Stimulated activated CD8-positive, alpha-beta memory T cell treated with anti-CD3 and anti-CD28 coated beads, Interleukin-4, amount 100 ng/mL, for 24 hours (primary cell): ENCODE measurements around the gene CNPPD1.

Source experiments
- DNase-seq: peaks from one replicate; pipeline ENCODE4 v3.0.0-alpha.2; 2020; ENCODE audit warnings: low read depth

Gene CNPPD1

DNA sequence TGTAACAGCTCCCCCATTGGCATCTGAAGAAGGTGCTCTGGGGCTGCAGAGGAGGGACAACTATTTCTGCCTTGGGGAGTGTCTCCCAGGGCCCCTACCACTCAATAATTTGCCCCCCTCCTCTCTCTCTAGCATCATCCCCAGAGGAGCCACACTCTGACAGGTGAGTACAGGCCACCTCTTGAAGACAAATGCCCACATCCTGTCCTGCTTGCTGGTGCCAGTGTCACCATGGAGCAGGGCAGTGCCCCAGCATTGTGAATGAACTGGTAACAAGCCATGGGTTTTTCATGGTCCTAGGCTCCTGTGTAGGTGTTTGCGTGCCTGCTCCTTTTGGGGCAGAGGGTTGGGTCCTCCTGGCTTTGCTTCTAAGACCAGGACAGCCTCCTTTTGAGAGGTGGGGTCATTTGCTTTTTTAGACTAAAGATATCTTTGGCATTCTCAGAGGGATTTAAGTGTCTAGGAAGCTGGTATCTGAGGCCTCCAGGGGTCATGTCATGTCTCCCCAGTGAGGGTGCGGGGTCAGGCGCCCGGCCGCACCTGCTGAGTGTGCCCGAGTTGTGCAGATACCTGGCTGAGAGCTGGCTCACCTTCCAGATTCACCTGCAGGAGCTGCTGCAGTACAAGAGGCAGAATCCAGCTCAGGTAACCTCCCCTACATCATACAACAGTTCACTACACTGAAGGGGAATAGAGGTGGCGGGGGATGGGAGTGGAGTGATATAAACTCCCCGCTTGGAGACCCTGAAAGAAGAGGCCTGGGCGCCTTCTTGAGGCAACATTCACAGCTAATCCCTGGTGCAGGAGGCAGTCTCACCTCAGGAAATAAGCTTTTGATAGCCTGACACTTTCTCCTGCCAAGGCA, 3.1 kb upstream of the CNPPD1 start:
- DNase-seq = no peak

- DNase-seq = peak; percentile 22
Measured at GRCh38 chr2:219178377-219179175, 1.9 kb upstream of the CNPPD1 start.

GRCh38 chr2:219177552-219178376, 1.0 kb upstream of the CNPPD1 start, which contains the start of gene RETREG2:
Gene RETREG2 (plus strand): TSS chr2:219178275. CDS start chr2:219178353, 78 bp downstream.
- peak; percentile 67 for DNase-seq

GRCh38 chr2:219175928-219176817, 552 bp downstream of the CNPPD1 start:
- DNase-seq = no peak

DNA sequence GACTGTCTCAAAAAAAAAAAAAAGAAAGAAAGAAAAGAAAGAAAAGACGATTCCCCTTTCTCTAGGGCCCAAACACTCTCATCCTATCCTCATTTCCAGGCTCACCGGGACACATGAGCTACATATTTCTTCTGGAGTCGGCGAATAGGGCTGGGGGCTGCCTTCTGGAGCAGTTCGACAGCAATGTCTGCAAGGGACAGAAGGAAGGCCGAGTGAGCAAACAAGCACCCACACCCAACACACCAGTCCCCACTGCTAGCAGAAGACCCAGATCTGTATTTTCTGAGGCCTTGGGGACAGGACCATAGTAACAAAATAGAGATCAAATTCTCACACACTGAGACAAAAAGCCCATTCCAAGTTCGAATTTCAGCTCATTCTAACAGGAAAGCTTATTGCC, 1.2 kb downstream of the CNPPD1 start:
- no peak for DNase-seq

GRCh38 chr2:219174801-219175200, 1.9 kb downstream of the CNPPD1 start:
- DNase-seq = no peak

GRCh38 chr2:219174146-219174545, 2.6 kb downstream of the CNPPD1 start:
- DNase-seq = no peak

DNA sequence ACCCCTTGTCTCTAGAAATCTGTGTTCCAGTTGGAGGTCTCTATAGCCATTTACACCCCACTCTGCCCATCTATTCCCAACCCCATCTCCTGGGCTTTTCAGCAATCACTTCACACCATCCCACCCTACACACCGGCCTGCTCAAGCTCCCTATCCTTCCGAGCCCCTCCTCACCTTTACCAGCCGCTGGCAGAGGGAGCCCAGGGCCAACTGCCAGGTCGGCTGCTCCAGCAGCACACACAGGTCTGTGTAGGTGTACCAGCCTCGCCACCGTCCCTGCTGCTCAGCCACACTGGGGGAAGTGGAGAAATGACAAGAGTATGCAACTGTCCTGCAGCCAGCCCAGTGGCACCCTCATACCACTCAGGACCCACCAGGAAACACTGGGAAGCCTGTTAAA, 3.5 kb downstream of the CNPPD1 start:
- no peak for DNase-seq

DNA sequence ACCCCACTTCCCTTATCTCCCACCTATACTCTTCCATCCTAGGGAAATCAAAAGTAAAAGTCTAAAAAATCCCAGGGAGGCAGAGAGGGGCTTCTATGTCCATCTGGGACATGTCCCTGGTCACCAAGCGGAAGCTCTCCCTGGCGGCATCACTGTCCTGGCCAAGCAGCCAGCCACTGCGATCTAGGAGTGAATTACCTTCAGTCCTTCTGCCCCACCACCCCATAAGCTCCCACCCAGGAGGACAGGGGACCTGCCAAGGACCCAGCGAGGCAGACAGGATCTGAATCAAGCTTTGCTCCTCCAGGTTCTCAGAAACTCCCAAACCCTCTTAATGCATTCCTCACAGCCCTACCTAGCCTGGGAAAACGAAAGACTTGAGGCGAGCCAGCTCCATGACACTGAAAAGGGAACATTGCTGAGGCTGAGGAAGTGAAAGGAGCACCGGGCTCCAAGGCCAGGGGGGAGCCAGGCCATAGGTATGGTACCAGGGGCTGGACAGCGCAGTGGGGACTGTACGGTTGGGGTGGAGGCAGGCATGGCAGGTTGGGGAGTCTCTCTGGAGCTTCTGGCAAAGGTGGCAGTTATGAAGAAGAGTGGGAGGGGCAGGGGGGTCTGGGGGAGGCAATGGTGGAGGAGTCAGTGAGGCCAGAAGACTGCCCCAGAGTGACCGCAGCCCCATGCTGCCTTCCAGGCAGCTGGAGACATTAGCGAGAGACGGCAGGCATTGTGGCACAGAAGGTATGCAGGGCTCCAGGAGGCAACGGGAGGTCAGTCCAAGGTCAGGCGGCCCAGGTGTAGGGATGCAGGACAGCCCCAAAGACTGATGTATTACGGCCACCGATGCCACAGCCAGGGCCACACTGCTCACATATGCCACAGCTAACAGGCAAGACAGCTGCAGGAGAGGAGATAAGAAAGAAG, 4.2 kb downstream of the CNPPD1 start:
- no peak for DNase-seq

- no peak for DNase-seq
Measured at GRCh38 chr2:219171231-219171651, 5.5 kb downstream of the CNPPD1 start.

DNA sequence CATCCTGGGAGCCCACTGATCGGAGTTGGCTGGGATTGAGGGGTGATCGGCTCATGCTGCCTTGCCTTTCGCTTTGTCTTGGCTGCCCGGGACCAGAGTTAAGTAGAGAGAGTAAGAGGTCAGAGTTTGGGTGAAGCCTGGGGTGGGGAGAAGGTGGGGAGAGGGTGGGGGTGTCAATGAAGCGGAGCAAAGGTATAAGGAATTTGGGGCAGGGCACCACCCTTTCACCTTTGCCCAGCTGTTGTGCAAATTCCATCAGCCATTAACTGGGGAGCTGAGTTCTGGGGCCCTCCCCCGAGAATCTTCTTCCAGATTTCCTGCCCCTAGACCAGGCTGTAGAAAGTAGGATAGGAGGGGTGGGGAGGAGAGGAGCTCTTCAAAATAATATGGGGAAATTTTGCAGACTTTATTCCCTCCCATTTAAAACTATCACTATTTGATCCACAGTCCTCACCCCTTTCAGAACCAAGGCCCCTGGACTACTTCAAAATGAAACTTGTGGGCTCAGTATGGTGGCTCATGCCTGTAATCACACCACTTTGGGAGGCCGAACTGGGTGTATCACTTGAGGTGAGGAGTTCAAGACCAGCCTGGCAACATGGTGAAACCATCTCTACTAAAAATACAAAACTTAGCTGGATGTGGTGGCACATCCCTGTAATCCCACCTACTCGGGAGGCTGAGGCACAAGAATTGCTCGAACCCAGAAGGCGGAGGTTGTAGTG, 6.6 kb downstream of the CNPPD1 start, which contains the start of gene SLC23A3:
SLC23A3 (minus strand) TSS at position 100 of the 725 bp plus-strand sequence; CDS start at position 55, 45 bp downstream.
- no peak for DNase-seq

DNA sequence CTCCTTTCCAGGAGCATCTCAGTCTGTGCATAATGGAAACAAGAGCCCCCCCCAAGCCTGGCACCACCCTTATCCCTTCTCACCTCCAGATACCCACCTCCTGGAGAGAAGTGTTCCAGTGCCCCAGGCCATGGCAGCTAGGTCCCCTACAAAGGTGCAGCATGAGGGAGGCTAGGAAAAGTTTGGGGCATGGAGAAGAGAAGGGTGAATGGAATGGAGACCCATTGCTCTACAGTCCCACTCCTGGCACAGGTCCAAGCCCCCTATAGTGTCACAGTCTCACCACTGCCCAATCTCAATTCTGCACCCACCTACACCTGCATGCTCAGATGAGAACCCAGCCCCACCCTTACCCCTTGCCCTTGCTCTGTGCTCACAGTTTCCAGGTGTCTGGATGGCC, 7.8 kb downstream of the CNPPD1 start:
- DNase-seq = no peak

DNA sequence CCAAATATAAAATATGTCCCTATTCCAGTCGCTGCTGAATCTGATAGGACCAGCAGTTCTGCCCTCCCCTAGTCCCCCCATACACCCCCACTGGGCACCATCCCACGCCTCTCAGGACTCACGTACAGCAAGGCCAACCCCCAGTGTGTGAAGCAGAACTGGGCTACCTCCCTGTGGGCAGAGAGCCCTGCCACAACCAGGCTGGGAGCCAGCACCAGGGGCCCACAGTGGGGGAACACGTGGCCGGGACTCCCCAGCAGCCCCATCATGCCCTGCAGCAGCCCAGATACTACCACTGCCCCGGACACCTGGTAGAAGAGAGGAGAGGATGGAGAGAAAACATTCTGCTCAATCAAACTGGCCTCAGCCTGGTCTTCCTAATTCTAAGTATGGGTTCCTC, 8.2 kb downstream of the CNPPD1 start:
- DNase-seq = no peak

GRCh38 chr2:219167997-219168396, 8.7 kb downstream of the CNPPD1 start:
- DNase-seq = no peak

DNA sequence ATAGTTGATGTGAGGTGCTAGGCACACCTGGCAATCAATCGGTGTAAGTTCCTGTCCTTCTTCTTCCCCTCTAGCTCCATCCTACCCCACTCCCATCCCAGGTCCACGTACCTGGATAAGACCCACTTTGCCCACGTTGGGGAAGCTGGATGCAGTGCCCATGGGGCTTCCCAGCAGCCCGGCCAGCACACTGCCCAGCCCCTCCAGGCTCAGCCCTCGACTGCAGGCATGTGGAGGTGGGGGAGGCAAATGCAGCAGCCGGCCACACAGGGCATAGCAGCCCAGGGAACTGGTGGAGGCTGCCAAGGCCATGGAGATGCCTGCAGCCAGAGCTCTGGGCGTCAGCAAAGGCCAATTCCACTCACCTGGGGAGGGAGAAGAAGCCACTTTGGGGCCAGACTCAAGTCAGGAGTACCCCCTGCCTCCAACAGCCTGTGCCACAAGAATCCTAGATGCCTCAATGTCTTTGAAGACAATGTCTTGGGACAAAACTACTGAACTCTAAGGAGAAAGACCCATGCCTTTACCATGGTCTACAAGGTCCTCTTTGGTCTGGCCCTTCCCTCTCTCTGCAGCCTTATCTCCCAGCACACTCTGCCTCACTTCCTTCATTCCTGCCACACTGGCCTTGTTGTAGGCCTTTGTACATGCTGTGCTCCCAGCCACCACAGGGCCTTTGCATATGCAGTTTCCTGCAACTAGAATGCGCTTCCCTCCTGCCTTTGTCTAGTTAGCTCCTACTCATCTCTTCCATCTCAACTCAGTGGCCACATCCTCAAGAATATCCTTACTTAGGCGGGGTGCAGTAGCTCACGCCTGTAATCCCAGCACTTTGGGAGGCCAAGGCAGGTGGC, 11.4 kb downstream of the CNPPD1 start:
- DNase-seq = no peak

DNA sequence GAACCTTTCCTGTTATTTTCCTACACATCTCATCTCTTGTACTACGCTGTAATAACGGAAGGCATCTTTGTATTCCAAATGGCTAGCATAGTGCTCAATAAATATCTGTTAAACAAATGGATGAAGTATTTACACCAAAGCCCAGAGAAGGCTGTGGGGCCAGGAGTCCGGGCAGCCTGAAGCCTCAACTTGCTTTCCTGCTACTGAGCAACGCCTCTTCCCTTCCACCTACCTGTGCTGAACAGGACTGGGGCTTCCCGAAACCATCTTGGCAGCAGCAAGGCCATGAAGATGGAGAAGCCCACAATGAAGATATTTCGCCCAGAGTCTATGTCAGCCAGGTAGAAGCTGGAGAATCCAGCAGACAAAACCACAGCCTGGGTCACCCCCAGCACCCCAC, 13.6 kb downstream of the CNPPD1 start:
- no peak for DNase-seq

GRCh38 chr2:219161097-219161496, 15.6 kb downstream of the CNPPD1 start:
- no peak for DNase-seq
